K562 (cell line): ENCODE measurements around the gene RALB. TPM values are rescaled to one million over a fixed set of nuclear protein-coding genes. Genes with fewer than 3 reads are reported as not detected.

Experiments
- FOXK2 ChIP-seq, 2 experiments: fragments of 450-650 bp; IDR thresholded peaks in 1 of 2; conservative IDR thresholded peaks in 1 of 2; 2 replicates each; pipeline ENCODE4 v1.6.1; 2016; ENCODE audit warnings: low read depth in 2 of 2, mild to moderate bottlenecking in 1 of 2
- GATAD2B ChIP-seq: fragments of 450-650 bp; IDR thresholded peaks from 2 replicates; pipeline ENCODE4 v1.6.1; 2017; ENCODE audit warnings: mild to moderate bottlenecking, borderline replicate concordance
- HEY1 ChIP-seq: fragments of 250-450 bp; sonication (Bioruptor Pico); IDR thresholded peaks from 2 replicates; pipeline ENCODE4 v1.5.0; 2020; ENCODE audit warnings: mild to moderate bottlenecking, moderate library complexity, borderline replicate concordance
- KDM4B ChIP-seq, 2 experiments: fragments of 450-650 bp in 1 of 2; sonication (generic) in 1 of 2; IDR thresholded peaks; 2 replicates each; pipeline ENCODE4 v1.6.1; 2016 to 2017; ENCODE audit warnings: borderline replicate concordance in 2 of 2, antibody characterized with exemption in 1 of 2, low read depth in 1 of 2, mild to moderate bottlenecking in 1 of 2
- LCOR ChIP-seq: sonication (generic); formaldehyde crosslinking; IDR thresholded peaks from 2 replicates; pipeline ENCODE4 v1.8.0; 2022; ENCODE audit warnings: mild to moderate bottlenecking, missing genetic modification reagents
- NONO ChIP-seq, 2 experiments: fragments of 200-400 bp in 1 of 2; fragments of 450-650 bp in 1 of 2; formaldehyde crosslinking in 1 of 2; IDR thresholded peaks; 2 replicates each; pipeline ENCODE4 v1.6.1; 2017; ENCODE audit warnings: low read depth in 2 of 2, mild to moderate bottlenecking in 2 of 2, moderate library complexity in 2 of 2, low read length in 1 of 2
- RAD21 ChIP-seq, 2 experiments: fragments of 250-450 bp in 1 of 2; fragments of 450-650 bp in 1 of 2; sonication (Bioruptor Pico) in 1 of 2; formaldehyde crosslinking in 1 of 2; IDR thresholded peaks in 1 of 2; conservative IDR thresholded peaks in 1 of 2; 2 replicates each; pipeline versions ENCODE4 v1.4.0 to v1.8.0; 2020 to 2022; ENCODE audit warnings: mild to moderate bottlenecking in 2 of 2, moderate library complexity in 1 of 2
- SRSF9 ChIP-seq: fragments of 200-400 bp; formaldehyde crosslinking; IDR thresholded peaks from 2 replicates; pipeline ENCODE4 v1.6.1; 2017; ENCODE audit warnings: low read depth, low read length, borderline replicate concordance
- TSC22D4 ChIP-seq: fragments of 450-650 bp; IDR thresholded peaks from 2 replicates; pipeline ENCODE4 v1.6.1; 2016; ENCODE audit warnings: missing genetic modification characterization, missing biosample characterization, control low read depth
- ZFP36 ChIP-seq: fragments of 150-350 bp; IDR thresholded peaks from 2 replicates; pipeline ENCODE4 v1.6.1; 2018; ENCODE audit warnings: low read length, low read depth; ENCODE audit not compliant: partially characterized antibody
- ZNF174 ChIP-seq: fragments of 250-450 bp; sonication (Bioruptor Pico); IDR thresholded peaks from 2 replicates; pipeline ENCODE4 v1.4.0; 2020; ENCODE audit warnings: mild to moderate bottlenecking
- ZNF175 ChIP-seq: fragments of 200-800 bp; sonication (Bioruptor generic); IDR thresholded peaks from 2 replicates; pipeline ENCODE4 v1.6.1; 2016; ENCODE audit warnings: low read depth, mild to moderate bottlenecking, missing genetic modification characterization, missing compliant biosample characterization
- ZNF764 ChIP-seq: fragments of 250-450 bp; sonication (Bioruptor Pico); IDR thresholded peaks from 2 replicates; pipeline ENCODE4 v1.4.0; 2020; ENCODE audit warnings: low read depth, mild to moderate bottlenecking, moderate library complexity
- polyA plus RNA-seq, 8 experiments: library from polyadenylated mRNA; depleted of rRNA in 4 of 8; stranded (reverse) in 5 of 8; unstranded in 3 of 8; fragments of >200 nt; fragmentation: Nextera tagmentation in 2 of 8; fragmentation: Illumina TruSeq in 1 of 8; extraction: Ambion mirVana in 2 of 8; extraction: Trizol in 1 of 8; gene quantifications; 2 replicates each; pipeline versions ENCODE4 v1.2.1 to v1.2.3, GENCODE V29; 2011 to 2014; ENCODE audit warnings: inconsistent platforms in 1 of 8, missing spikeins in 1 of 8
- total RNA-seq, 7 experiments: library from RNA; depleted of rRNA in 6 of 7; stranded (reverse); fragments of >200 nt in 6 of 7; fragmentation: Illumina TruSeq in 2 of 7; extraction: Trizol in 2 of 7; gene quantifications; 2 replicates each; pipeline versions ENCODE4 v1.2.1 to v1.2.3, GENCODE V29; 2011 to 2021; ENCODE audit warnings: low replicate concordance in 1 of 7
- TF ChIP-seq, protein P1 (sequence below), 2 experiments: fragments of 450-650 bp in 1 of 2; sonication (generic) in 1 of 2; formaldehyde crosslinking in 1 of 2; IDR thresholded peaks in 1 of 2; conservative IDR thresholded peaks in 1 of 2; 2 replicates each; pipeline versions ENCODE4 v1.6.1 to v1.8.1; 2016 to 2023; ENCODE audit warnings: mild to moderate bottlenecking in 2 of 2, moderate library complexity in 2 of 2, inconsistent platforms in 1 of 2, missing genetic modification reagents in 1 of 2
- TF ChIP-seq, protein P2 (sequence below): fragments of 450-650 bp; IDR thresholded peaks from 2 replicates; pipeline ENCODE4 v1.6.1; 2016; ENCODE audit warnings: antibody characterized with exemption
- TF ChIP-seq, protein P3 (sequence below): sonication (generic); formaldehyde crosslinking; IDR thresholded peaks from 2 replicates; pipeline ENCODE4 v1.5.0; 2020; ENCODE audit warnings: missing genetic modification reagents
- TF ChIP-seq, protein P4 (sequence below): sonication (generic); formaldehyde crosslinking; IDR thresholded peaks from 2 replicates; pipeline ENCODE4 v1.8.1; 2023; ENCODE audit warnings: mild to moderate bottlenecking, missing genetic modification reagents

The RALB gene
- total and polyA plus RNA-seq, 9 of the 15 experiments (the other 6 are each of a cell fraction or from before 2014, with no cell fraction given) = 14.8 to 65.6 (median 38.4) TPM

DNA sequence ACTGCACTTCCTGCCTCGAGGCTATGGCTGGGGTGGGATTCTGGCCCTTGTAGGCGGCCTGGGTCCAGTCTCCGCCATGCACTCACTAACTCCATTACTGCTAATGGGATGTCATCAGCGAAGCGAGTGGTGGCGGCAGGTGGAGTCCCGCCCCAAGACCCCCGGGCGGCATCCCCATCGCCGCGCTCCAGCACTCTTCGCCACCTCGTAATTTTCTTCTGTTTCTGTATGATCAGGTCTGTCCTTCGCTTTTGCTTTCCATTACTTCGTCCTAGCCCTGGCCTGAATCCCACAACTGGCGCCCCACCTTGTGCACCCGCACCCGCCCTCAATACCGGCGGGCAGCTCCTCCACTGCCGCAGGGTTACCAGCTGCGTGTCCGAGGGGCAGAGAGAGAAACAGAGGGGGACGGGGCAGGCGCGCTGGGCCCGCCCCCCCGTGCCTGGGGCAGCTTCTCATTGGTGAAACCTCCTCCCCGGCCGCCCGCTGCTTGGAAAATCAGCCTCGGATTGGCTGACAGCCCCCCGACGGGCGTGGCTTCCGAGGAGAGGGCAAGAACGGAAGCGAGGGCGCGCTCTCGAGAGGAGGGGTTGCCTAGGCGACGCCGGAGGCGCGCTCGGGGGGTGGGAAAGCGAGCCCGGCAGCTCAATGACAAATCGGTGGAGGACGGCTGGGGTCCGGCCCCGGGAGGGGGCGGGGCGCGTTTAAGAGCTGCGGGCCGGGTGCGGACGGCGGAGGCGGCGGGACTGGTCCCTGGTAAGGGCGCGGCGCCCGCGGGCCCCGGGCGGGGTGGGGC, at the start of gene RALB (continued):
- TF ChIP-seq, protein P1, sequence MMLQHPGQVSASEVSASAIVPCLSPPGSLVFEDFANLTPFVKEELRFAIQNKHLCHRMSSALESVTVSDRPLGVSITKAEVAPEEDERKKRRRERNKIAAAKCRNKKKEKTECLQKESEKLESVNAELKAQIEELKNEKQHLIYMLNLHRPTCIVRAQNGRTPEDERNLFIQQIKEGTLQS (IDR thresholded peaks at IDR 0.05) = no peak
- TF ChIP-seq, protein P1 (CRISPR knock-in tag; conservative IDR thresholded peaks at IDR 0.05) = no peak
- TF ChIP-seq GATAD2B (no peak), KDM4B (IDR thresholded peaks at IDR 0.05; ENCODE audit: borderline replicate concordance in 2 of 2, low read depth in 1 of 2) (no peak; a peak in 1 of 4 replicates), LCOR (CRISPR knock-in tag) (no peak), ZNF175 (CRISPR knock-in tag) (no peak), SRSF9 (no peak), RAD21 (CRISPR knock-in tag; conservative IDR thresholded peaks at IDR 0.05 in 1 of 2, IDR thresholded peaks at IDR 0.05 in 1 of 2) (0 out of 4 replicates have a peak, but pooled peaks of 1 of the 2 experiments have one; percentile 5), ZNF174 (CRISPR knock-in tag) (no peak), ZFP36 (no peak), HEY1 (no peak), FOXK2 (conservative IDR thresholded peaks at IDR 0.05 in 1 of 2, IDR thresholded peaks at IDR 0.05 in 1 of 2; ENCODE audit: low read depth in 2 of 2) (no peak), NONO (IDR thresholded peaks at IDR 0.05; ENCODE audit: low read depth in 2 of 2, low read length in 1 of 2) (no peak; a peak in 1 of 4 replicates), ZNF764 (CRISPR knock-in tag) (no peak), TSC22D4 (tag) (no peak)
- TF ChIP-seq, protein P2, sequence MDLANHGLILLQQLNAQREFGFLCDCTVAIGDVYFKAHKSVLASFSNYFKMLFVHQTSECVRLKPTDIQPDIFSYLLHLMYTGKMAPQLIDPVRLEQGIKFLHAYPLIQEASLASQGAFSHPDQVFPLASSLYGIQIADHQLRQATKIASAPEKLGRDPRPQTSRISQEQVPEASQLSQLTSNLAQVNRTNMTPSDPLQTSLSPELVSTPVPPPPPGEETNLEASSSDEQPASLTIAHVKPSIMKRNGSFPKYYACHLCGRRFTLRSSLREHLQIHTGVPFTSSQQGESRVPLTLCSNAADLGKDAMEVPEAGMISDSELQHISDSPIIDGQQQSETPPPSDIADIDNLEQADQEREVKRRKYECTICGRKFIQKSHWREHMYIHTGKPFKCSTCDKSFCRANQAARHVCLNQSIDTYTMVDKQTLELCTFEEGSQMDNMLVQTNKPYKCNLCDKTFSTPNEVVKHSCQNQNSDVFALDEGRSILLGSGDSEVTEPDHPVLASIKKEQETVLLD = no peak
- TF ChIP-seq, protein P3, sequence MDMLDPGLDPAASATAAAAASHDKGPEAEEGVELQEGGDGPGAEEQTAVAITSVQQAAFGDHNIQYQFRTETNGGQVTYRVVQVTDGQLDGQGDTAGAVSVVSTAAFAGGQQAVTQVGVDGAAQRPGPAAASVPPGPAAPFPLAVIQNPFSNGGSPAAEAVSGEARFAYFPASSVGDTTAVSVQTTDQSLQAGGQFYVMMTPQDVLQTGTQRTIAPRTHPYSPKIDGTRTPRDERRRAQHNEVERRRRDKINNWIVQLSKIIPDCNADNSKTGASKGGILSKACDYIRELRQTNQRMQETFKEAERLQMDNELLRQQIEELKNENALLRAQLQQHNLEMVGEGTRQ (CRISPR knock-in tag) = no peak
- TF ChIP-seq, protein P4, sequence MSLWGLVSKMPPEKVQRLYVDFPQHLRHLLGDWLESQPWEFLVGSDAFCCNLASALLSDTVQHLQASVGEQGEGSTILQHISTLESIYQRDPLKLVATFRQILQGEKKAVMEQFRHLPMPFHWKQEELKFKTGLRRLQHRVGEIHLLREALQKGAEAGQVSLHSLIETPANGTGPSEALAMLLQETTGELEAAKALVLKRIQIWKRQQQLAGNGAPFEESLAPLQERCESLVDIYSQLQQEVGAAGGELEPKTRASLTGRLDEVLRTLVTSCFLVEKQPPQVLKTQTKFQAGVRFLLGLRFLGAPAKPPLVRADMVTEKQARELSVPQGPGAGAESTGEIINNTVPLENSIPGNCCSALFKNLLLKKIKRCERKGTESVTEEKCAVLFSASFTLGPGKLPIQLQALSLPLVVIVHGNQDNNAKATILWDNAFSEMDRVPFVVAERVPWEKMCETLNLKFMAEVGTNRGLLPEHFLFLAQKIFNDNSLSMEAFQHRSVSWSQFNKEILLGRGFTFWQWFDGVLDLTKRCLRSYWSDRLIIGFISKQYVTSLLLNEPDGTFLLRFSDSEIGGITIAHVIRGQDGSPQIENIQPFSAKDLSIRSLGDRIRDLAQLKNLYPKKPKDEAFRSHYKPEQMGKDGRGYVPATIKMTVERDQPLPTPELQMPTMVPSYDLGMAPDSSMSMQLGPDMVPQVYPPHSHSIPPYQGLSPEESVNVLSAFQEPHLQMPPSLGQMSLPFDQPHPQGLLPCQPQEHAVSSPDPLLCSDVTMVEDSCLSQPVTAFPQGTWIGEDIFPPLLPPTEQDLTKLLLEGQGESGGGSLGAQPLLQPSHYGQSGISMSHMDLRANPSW = no peak; the same call in 1 of the 2 replicates
